Measurements from ENCODE around the gene C1QL4.

DNA sequence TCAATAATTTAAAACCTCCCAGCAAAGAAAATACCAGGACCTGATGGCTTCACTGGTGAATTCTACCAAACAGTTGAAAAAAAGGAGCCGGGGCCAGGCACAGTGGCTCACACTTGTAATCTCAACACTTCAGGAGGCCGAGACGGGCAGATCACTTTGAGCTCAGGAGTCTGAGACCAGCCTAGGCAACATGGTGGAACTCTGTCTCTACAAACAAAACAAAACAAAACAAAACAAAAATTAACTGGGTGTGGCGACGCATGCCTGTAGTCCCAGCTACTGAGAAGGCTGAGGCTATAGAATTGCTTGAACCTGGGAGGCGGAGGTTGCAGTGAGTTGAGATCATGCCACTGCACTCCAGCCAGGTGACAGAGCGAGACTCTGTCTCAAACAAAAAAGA is 27.6 kb downstream of the C1QL4 start:
- TF ChIP-seq, protein P1, sequence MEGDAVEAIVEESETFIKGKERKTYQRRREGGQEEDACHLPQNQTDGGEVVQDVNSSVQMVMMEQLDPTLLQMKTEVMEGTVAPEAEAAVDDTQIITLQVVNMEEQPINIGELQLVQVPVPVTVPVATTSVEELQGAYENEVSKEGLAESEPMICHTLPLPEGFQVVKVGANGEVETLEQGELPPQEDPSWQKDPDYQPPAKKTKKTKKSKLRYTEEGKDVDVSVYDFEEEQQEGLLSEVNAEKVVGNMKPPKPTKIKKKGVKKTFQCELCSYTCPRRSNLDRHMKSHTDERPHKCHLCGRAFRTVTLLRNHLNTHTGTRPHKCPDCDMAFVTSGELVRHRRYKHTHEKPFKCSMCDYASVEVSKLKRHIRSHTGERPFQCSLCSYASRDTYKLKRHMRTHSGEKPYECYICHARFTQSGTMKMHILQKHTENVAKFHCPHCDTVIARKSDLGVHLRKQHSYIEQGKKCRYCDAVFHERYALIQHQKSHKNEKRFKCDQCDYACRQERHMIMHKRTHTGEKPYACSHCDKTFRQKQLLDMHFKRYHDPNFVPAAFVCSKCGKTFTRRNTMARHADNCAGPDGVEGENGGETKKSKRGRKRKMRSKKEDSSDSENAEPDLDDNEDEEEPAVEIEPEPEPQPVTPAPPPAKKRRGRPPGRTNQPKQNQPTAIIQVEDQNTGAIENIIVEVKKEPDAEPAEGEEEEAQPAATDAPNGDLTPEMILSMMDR (IDR thresholded peaks at IDR 0.05; ENCODE audit: borderline replicate concordance, extremely low read depth, low read length, poor library complexity, severe bottlenecking) = no peak
- no peak for TF ChIP-seq EZH2 (IDR thresholded peaks at IDR 0.05; ENCODE audit: borderline replicate concordance, low read depth, low read length, severe bottlenecking)
